Measurements from ENCODE around the gene PINK1.

The PINK1 gene

DNA sequence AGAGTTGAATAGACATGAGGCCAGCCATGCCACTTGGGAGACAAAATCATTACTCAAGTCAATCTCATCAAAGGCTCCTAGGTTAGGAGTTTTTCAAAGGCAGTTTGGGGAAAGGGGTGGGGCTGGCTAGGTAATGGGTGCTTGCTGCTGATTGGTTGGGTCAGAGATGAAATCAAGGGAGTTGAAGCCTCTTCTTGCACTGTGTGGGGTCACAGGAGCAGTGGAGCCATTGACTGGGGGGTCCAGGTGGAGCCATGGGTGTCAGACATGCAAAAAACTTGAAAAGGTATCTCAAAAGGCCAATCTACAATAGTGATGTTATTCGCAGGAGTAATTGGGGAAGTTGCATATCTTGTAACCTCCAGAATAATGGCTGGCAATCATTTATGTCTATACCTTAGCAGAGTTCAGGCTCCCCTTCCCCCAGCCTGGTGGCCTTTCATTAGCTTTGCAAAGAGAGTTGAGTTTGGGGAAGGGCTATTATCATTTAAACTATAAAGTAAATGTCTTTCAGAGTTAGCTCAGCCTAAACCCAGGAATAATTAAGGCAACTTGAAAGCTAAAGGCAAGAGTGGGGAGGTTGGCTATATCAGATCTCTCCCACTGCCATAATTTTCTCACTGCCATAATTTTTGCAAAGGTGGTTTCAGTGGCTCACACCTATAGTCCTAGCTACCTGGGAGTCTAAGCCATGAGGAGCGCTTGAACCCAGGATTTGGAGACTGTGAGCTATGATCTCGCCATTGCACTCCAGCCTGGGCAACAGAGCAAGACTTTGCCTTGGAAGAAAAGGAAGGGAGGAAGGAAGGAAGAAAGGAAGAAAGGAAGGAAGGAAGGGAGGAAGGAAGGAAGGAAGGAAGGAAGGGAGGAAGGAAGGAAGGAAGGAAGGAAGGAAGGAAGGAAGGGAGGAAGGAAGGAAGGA, 7.8 kb upstream of the PINK1 start:
- no peak overlapping the region for H2BK12ac ChIP-seq (ENCODE audit: low read length)
- H3K27me3 ChIP-seq (ENCODE audit: control insufficient read depth in 3 of 3, insufficient read depth in 3 of 3, low read depth in 1 of 3, low read length in 3 of 3): no peaks in the 10 kb centered on the region
- H3K9me3 ChIP-seq (replicated peaks in 1 of 2; ENCODE audit: control insufficient read depth in 2 of 2, insufficient read depth in 1 of 2, low read depth in 1 of 2, low read length in 2 of 2): no peaks in the 10 kb centered on the region
- no peak overlapping the region for H2AFZ ChIP-seq (ENCODE audit: low read length)
- no peak overlapping the region for H3K9ac ChIP-seq (ENCODE audit: low read depth, low read length, poor library complexity)
- H2AK5ac ChIP-seq (ENCODE audit: low read depth, low read length): no peak overlapping the region
- no peak overlapping the region for H2BK120ac ChIP-seq (ENCODE audit: low read depth, low read length)
- H3K79me1 ChIP-seq (ENCODE audit: low read depth, low read length): no peaks in the 10 kb centered on the region
- no peak for DNase-seq (ENCODE audit: low spot score)
- no peak overlapping the region for H3K23ac ChIP-seq (ENCODE audit: low read depth, low read length, poor library complexity)
- H3K4ac ChIP-seq (ENCODE audit: low read length): no peak overlapping the region
- no peak overlapping the region for H4K8ac ChIP-seq (ENCODE audit: low read depth, low read length)
- no peaks in the 10 kb centered on the region for H3K36me3 ChIP-seq (replicated peaks in 1 of 2; ENCODE audit: control insufficient read depth in 2 of 2, insufficient read depth in 2 of 2, low read length in 2 of 2)
- H3K27ac ChIP-seq (replicated peaks; ENCODE audit: low read length): no peak overlapping the region
- H2BK15ac ChIP-seq (ENCODE audit: low read length): no peak overlapping the region
- H3K18ac ChIP-seq (ENCODE audit: low read length): no peak overlapping the region
- no peak overlapping the region for H3K4me3 ChIP-seq (ENCODE audit: low read length in 2 of 2)
- no CpG with 5 or more reads among the region's 3 CpGs for WGBS, 2 donors (ENCODE audit: extremely low coverage in 2 of 2, insufficient read length in 2 of 2, insufficient replicate concordance in 1 of 2)
- H3K14ac ChIP-seq (ENCODE audit: low read length): no peak overlapping the region
- H3K4me1 ChIP-seq (ENCODE audit: control insufficient read depth in 2 of 2, insufficient read depth in 1 of 2, low read depth in 1 of 2, low read length in 2 of 2): peaks cover 2 to 6% of the 10 kb centered on the region in 2 donors
- H3K4me2 ChIP-seq (ENCODE audit: insufficient read depth, low read length, poor library complexity, severe bottlenecking): no peak overlapping the region
- H2BK5ac ChIP-seq (ENCODE audit: low read length): no peak overlapping the region
- H4K91ac ChIP-seq (ENCODE audit: low read depth, low read length, poor library complexity): no peak overlapping the region

DNA sequence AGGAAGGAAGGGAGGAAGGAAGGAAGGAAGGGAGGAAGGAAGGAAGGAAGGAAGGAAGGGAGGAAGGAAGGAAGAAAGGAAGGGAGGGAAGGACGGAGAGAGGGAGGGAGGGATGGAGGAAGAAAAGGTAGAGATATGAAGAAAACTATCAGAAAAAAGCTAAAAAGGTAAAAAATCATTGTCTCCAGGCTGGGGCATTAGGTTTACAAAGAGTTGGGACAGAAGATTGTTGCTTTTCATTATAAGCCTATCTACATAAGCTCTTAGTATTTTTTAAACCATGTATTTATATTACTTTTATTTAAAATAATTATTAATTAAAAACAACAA, 7.2 kb upstream of the PINK1 start:
- H3K9me3 ChIP-seq (replicated peaks in 1 of 2; ENCODE audit: control insufficient read depth in 2 of 2, insufficient read depth in 1 of 2, low read depth in 1 of 2, low read length in 2 of 2): no peaks in the 10 kb centered on the region
- WGBS, 2 donors (ENCODE audit: extremely low coverage in 2 of 2, insufficient read length in 2 of 2, insufficient replicate concordance in 1 of 2): 73% methylated on average over 1 of the region's 1 CpG; no CpG with 5 or more reads in 1 of the 2 donors

DNA sequence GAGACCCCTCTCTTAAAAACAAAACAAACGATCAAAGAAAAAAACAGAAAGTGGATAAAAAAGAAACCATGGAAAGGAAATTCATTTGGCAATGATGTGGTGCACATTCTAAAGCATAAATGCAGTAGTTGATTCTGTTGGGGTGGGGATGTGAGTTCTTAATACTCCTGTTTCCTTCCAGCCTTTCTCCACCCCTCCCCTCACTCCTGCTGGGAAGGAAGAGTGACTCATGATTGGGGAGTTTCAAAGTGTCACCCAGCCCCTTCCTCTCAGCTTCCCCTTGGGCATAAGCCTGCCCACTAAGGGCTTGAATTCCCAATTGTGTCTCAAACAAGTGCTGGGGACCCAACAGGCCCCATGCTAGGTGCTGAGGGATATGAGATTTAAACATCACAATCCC, 6.7 kb upstream of the PINK1 start:
- Histone ChIP-seq H3K9me3 (replicated peaks in 1 of 2; ENCODE audit: control insufficient read depth in 2 of 2, insufficient read depth in 1 of 2, low read depth in 1 of 2, low read length in 2 of 2) (no peaks in the 10 kb centered on the region), H3K4me3 (ENCODE audit: low read length in 2 of 2) (no peak overlapping the region), H3K4ac (ENCODE audit: low read length) (no peak overlapping the region), H2BK120ac (ENCODE audit: low read depth, low read length) (no peak overlapping the region), H3K27ac (replicated peaks; ENCODE audit: low read length) (no peak overlapping the region), H2AFZ (ENCODE audit: low read length) (no peak overlapping the region), H3K23ac (ENCODE audit: low read depth, low read length, poor library complexity) (no peak overlapping the region), H2BK5ac (ENCODE audit: low read length) (no peak overlapping the region), H3K79me1 (ENCODE audit: low read depth, low read length) (no peaks in the 10 kb centered on the region), H3K27me3 (ENCODE audit: control insufficient read depth in 3 of 3, insufficient read depth in 3 of 3, low read depth in 1 of 3, low read length in 3 of 3) (no peaks in the 10 kb centered on the region), H3K18ac (ENCODE audit: low read length) (no peak overlapping the region), H2AK5ac (ENCODE audit: low read depth, low read length) (no peak overlapping the region), H2BK15ac (ENCODE audit: low read length) (no peak overlapping the region), H2BK12ac (ENCODE audit: low read length) (no peak overlapping the region), H3K4me2 (ENCODE audit: insufficient read depth, low read length, poor library complexity, severe bottlenecking) (no peak overlapping the region), H3K9ac (ENCODE audit: low read depth, low read length, poor library complexity) (no peak overlapping the region), H4K91ac (ENCODE audit: low read depth, low read length, poor library complexity) (no peak overlapping the region), H4K8ac (ENCODE audit: low read depth, low read length) (no peak overlapping the region), H3K4me1 (ENCODE audit: control insufficient read depth in 2 of 2, insufficient read depth in 1 of 2, low read depth in 1 of 2, low read length in 2 of 2) (peaks cover 2 to 6% of the 10 kb centered on the region in 2 donors), H3K14ac (ENCODE audit: low read length) (no peak overlapping the region), H3K36me3 (replicated peaks in 1 of 2; ENCODE audit: control insufficient read depth in 2 of 2, insufficient read depth in 2 of 2, low read length in 2 of 2) (no peaks in the 10 kb centered on the region)
- no peak for DNase-seq (ENCODE audit: low spot score)
- no CpG with 5 or more reads among the region's 1 CpG for WGBS, 2 donors (ENCODE audit: extremely low coverage in 2 of 2, insufficient read length in 2 of 2, insufficient replicate concordance in 1 of 2)

More for the DNA sequence above, 7.2 kb upstream of the PINK1 start:
- H3K9ac ChIP-seq (ENCODE audit: low read depth, low read length, poor library complexity): no peak overlapping the region
- H3K4me2 ChIP-seq (ENCODE audit: insufficient read depth, low read length, poor library complexity, severe bottlenecking): no peak overlapping the region
- no peak overlapping the region for H2AK5ac ChIP-seq (ENCODE audit: low read depth, low read length)
- no peak for DNase-seq (ENCODE audit: low spot score)
- H3K79me1 ChIP-seq (ENCODE audit: low read depth, low read length): no peaks in the 10 kb centered on the region
- H2BK15ac ChIP-seq (ENCODE audit: low read length): no peak overlapping the region
- H4K8ac ChIP-seq (ENCODE audit: low read depth, low read length): no peak overlapping the region
- H2BK120ac ChIP-seq (ENCODE audit: low read depth, low read length): no peak overlapping the region
- no peaks in the 10 kb centered on the region for H3K36me3 ChIP-seq (replicated peaks in 1 of 2; ENCODE audit: control insufficient read depth in 2 of 2, insufficient read depth in 2 of 2, low read length in 2 of 2)
- H3K4ac ChIP-seq (ENCODE audit: low read length): no peak overlapping the region
- H3K4me3 ChIP-seq (ENCODE audit: low read length in 2 of 2): no peak overlapping the region
- no peak overlapping the region for H3K27ac ChIP-seq (replicated peaks; ENCODE audit: low read length)
- H3K23ac ChIP-seq (ENCODE audit: low read depth, low read length, poor library complexity): no peak overlapping the region
- no peak overlapping the region for H2BK12ac ChIP-seq (ENCODE audit: low read length)
- no peak overlapping the region for H3K18ac ChIP-seq (ENCODE audit: low read length)
- no peak overlapping the region for H2BK5ac ChIP-seq (ENCODE audit: low read length)
- H3K14ac ChIP-seq (ENCODE audit: low read length): no peak overlapping the region
- H3K4me1 ChIP-seq (ENCODE audit: control insufficient read depth in 2 of 2, insufficient read depth in 1 of 2, low read depth in 1 of 2, low read length in 2 of 2): peaks cover 2 to 6% of the 10 kb centered on the region in 2 donors
- no peak overlapping the region for H4K91ac ChIP-seq (ENCODE audit: low read depth, low read length, poor library complexity)
- H3K27me3 ChIP-seq (ENCODE audit: control insufficient read depth in 3 of 3, insufficient read depth in 3 of 3, low read depth in 1 of 3, low read length in 3 of 3): no peaks in the 10 kb centered on the region
- no peak overlapping the region for H2AFZ ChIP-seq (ENCODE audit: low read length)

DNA sequence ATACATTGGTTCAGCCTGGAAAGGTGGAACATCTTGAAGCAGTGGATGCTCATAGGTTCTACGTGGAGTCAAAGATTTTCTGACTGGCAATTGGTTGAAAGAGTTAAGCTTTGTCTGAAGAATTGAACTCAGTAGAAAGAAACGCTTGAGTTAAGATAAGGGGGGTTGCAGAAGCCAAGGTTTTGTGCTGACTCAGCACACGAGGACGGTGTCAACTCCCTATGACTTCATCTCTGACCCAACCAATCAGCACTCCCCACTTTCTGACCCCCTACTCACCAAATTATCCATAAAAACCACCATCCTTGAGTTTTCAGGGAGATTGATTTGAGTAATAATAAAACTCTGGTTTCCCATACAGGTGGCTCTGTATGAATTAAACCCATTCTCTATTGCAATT, 2.5 kb upstream of the PINK1 start:
- H3K4ac ChIP-seq (ENCODE audit: low read length): no peak overlapping the region
- no peak overlapping the region for H4K8ac ChIP-seq (ENCODE audit: low read depth, low read length)
- H3K4me2 ChIP-seq (ENCODE audit: insufficient read depth, low read length, poor library complexity, severe bottlenecking): no peak overlapping the region
- no peak overlapping the region for H3K18ac ChIP-seq (ENCODE audit: low read length)
- no peaks in the 10 kb centered on the region for H3K27me3 ChIP-seq (ENCODE audit: control insufficient read depth in 3 of 3, insufficient read depth in 3 of 3, low read depth in 1 of 3, low read length in 3 of 3)
- no peak overlapping the region for H2BK5ac ChIP-seq (ENCODE audit: low read length)
- H3K27ac ChIP-seq (replicated peaks; ENCODE audit: low read length): no peak overlapping the region
- no peak overlapping the region for H3K4me3 ChIP-seq (ENCODE audit: low read length in 2 of 2)
- H2AFZ ChIP-seq (ENCODE audit: low read length): no peak overlapping the region
- DNase-seq (ENCODE audit: low spot score): no peak
- H3K79me1 ChIP-seq (ENCODE audit: low read depth, low read length): peaks cover 1% of the 10 kb centered on the region
- H3K9ac ChIP-seq (ENCODE audit: low read depth, low read length, poor library complexity): no peak overlapping the region
- no peak overlapping the region for H3K23ac ChIP-seq (ENCODE audit: low read depth, low read length, poor library complexity)
- no peak overlapping the region for H2AK5ac ChIP-seq (ENCODE audit: low read depth, low read length)
- peaks cover 6% of the 10 kb centered on the region in 2 donors for H3K4me1 ChIP-seq (ENCODE audit: control insufficient read depth in 2 of 2, insufficient read depth in 1 of 2, low read depth in 1 of 2, low read length in 2 of 2)
- H3K9me3 ChIP-seq (replicated peaks in 1 of 2; ENCODE audit: control insufficient read depth in 2 of 2, insufficient read depth in 1 of 2, low read depth in 1 of 2, low read length in 2 of 2): no peaks in the 10 kb centered on the region
- no peaks in the 10 kb centered on the region for H3K36me3 ChIP-seq (replicated peaks in 1 of 2; ENCODE audit: control insufficient read depth in 2 of 2, insufficient read depth in 2 of 2, low read length in 2 of 2)
- no CpG with 5 or more reads among the region's 4 CpGs for WGBS, 2 donors (ENCODE audit: extremely low coverage in 2 of 2, insufficient read length in 2 of 2, insufficient replicate concordance in 1 of 2)
- no peak overlapping the region for H2BK15ac ChIP-seq (ENCODE audit: low read length)
- no peak overlapping the region for H2BK120ac ChIP-seq (ENCODE audit: low read depth, low read length)
- no peak overlapping the region for H4K91ac ChIP-seq (ENCODE audit: low read depth, low read length, poor library complexity)
- H2BK12ac ChIP-seq (ENCODE audit: low read length): no peak overlapping the region
- H3K14ac ChIP-seq (ENCODE audit: low read length): no peak overlapping the region
